ENCODE results near the gene APBB2. TPM values are rescaled to one million over a fixed set of nuclear protein-coding genes. Genes with fewer than 3 reads are reported as not detected.

APBB2 gene
- total RNA-seq, 1 donor from 2014 or later: 23.5 TPM

DNA sequence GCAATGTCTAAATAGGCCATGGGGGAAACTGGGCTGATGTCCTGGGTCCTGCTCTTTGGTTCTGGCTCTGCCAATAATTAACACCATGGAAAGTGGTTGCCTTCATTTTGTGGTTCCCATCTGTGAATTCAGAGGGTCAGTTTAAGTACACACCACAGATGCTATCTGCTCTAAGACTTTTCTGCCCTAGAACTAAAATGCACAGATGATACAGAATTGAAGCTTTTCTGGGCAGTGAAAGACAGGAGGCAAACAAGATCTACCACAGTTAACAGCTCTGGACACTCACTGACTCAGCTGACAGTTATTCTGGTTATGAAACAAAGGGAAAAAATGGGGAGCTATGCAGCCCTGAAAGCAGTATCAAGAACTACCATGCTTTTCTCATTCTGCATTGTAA, 37.3 kb downstream of the APBB2 start:
- Histone ChIP-seq H3K27me3 (ENCODE audit: low read depth) (no peaks in the 10 kb centered on the region), H3K27ac (replicated peaks) (peak overlapping the region; percentile 62), H3K4me3 (no peak overlapping the region), H3K36me3 (no peaks in the 10 kb centered on the region), H3K4me1 (peaks cover 56% of the 10 kb centered on the region), H3K9me3 (replicated peaks) (no peaks in the 10 kb centered on the region)
- DNase-seq: no peak
- intact Hi-C loops (cut with micrococcal nuclease): no loop called here
- TF ChIP-seq, protein P1, sequence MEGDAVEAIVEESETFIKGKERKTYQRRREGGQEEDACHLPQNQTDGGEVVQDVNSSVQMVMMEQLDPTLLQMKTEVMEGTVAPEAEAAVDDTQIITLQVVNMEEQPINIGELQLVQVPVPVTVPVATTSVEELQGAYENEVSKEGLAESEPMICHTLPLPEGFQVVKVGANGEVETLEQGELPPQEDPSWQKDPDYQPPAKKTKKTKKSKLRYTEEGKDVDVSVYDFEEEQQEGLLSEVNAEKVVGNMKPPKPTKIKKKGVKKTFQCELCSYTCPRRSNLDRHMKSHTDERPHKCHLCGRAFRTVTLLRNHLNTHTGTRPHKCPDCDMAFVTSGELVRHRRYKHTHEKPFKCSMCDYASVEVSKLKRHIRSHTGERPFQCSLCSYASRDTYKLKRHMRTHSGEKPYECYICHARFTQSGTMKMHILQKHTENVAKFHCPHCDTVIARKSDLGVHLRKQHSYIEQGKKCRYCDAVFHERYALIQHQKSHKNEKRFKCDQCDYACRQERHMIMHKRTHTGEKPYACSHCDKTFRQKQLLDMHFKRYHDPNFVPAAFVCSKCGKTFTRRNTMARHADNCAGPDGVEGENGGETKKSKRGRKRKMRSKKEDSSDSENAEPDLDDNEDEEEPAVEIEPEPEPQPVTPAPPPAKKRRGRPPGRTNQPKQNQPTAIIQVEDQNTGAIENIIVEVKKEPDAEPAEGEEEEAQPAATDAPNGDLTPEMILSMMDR (IDR thresholded peaks at IDR 0.05; ENCODE audit: borderline replicate concordance): no peak

DNA sequence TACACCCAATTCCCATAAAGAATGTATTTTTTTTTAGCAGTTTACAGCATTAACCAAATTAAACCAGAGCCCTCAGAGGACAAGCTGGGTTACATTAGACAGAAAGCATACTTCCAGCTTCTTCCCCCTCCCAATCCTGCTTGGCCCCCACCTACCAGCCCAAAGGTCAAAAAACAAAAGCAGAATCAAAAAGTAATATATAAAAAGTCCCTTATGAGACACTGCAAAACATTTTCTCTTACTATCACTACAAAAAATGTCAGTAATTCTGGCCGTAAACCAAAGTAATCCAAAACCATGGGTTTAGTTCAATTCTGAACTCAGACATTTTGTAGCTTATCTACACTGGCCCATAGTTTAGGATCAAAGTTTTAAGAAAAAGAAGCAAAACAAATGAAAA, 38.0 kb downstream of the APBB2 start:
- Histone ChIP-seq H3K36me3 (no peaks in the 10 kb centered on the region), H3K27ac (replicated peaks) (peak overlapping the region; percentile 62), H3K27me3 (ENCODE audit: low read depth) (no peaks in the 10 kb centered on the region), H3K4me1 (peaks cover 56% of the 10 kb centered on the region), H3K9me3 (replicated peaks) (no peaks in the 10 kb centered on the region), H3K4me3 (no peak overlapping the region)
- no peak for DNase-seq
- intact Hi-C loops (cut with micrococcal nuclease): no loop called here
- TF ChIP-seq, protein P1 (IDR thresholded peaks at IDR 0.05; ENCODE audit: borderline replicate concordance): no peak

DNA sequence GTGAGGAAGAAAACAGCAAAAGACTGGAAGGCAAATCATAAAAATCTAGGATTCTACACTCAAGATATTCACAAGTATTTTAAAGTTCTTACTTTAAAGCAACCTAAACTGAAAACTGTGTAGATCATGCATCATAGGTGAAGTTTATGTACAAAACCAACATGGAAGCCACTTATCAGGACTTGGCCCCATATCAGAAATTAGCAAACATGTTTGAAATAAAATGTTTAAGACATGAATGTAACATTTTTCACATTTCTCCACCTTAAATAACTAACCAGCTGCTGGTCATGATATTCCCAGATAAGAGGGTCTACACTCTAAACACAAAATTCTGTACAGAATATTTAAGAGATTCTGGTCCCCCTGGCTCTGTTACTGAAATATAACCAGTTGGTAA, 38.5 kb downstream of the APBB2 start:
- TF ChIP-seq, protein P1 (IDR thresholded peaks at IDR 0.05; ENCODE audit: borderline replicate concordance): no peak
- Histone ChIP-seq H3K4me3 (no peak overlapping the region), H3K9me3 (replicated peaks) (no peaks in the 10 kb centered on the region), H3K36me3 (no peaks in the 10 kb centered on the region), H3K4me1 (peaks cover 53% of the 10 kb centered on the region), H3K27me3 (ENCODE audit: low read depth) (no peaks in the 10 kb centered on the region), H3K27ac (replicated peaks) (peak overlapping the region; percentile 62)
- intact Hi-C loops (cut with micrococcal nuclease): no loop called here
- DNase-seq: no peak

DNA sequence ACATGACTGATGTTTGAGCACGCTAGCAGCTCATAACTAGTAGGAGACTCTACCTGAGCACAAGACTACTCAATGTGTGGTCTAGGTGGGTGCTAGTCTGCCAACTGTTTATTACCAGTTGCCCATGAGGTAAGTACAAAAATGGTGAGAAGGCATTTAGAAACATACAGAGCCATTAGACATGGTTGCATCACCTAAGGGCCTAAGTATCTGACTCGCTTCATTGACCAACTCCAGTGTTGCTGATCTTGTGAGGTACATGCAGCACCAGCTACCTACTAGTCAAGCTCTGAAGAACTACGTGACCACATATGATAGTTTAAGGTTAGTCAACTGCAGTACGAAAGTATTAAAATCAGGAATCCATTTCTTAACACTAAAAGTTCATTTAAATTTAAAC, 39.9 kb downstream of the APBB2 start:
- Histone ChIP-seq H3K9me3 (replicated peaks) (no peaks in the 10 kb centered on the region), H3K27me3 (ENCODE audit: low read depth) (no peaks in the 10 kb centered on the region), H3K27ac (replicated peaks) (no peak overlapping the region), H3K4me3 (no peak overlapping the region), H3K36me3 (no peaks in the 10 kb centered on the region), H3K4me1 (peaks cover 51% of the 10 kb centered on the region)
- intact Hi-C loops (cut with micrococcal nuclease): no loop called here
- TF ChIP-seq, protein P1 (IDR thresholded peaks at IDR 0.05; ENCODE audit: borderline replicate concordance): no peak
- no peak for DNase-seq

DNA sequence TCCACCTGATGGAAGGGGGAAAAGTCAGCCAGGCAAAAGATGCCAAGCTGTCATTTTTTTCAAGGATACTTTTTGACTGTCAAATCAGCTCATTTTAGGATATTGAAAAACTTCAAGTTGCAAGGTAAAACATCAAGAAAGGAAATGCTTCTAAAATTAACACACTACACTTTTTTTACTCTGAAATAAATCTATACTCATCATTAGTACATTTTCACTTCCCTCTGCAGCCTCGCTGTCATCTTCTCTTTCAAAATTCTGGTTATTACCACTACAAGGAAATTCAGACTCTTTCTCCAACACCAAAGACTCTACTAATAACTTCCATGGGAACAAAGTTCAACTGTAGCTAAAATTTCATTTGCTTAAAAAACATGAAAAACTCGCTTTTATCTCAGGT, 41.6 kb downstream of the APBB2 start:
- Histone ChIP-seq H3K4me3 (no peak overlapping the region), H3K27me3 (ENCODE audit: low read depth) (no peaks in the 10 kb centered on the region), H3K4me1 (peaks cover 40% of the 10 kb centered on the region), H3K9me3 (replicated peaks) (no peaks in the 10 kb centered on the region), H3K27ac (replicated peaks) (no peak overlapping the region), H3K36me3 (no peaks in the 10 kb centered on the region)
- DNase-seq: no peak
- TF ChIP-seq, protein P1 (IDR thresholded peaks at IDR 0.05; ENCODE audit: borderline replicate concordance): no peak
- intact Hi-C loops (cut with micrococcal nuclease): no loop called here

Data from left ventricle myocardium inferior (tissue), 1 donor.